Activated B cell treated with CpG ODN at 0.5 μM for 24 hours (primary cell): Measurements from ENCODE around the gene IGFLR1. TPM values are rescaled to one million over a fixed set of nuclear protein-coding genes. Genes with fewer than 3 reads are reported as not detected.

Source experiments
- ATAC-seq: fragments of 200-7000 bp; cut with Tn5 transposase; one replicate; pipeline ENCODE4 v1.10.0; 2021; ENCODE audit warnings: low read depth, mild to moderate bottlenecking, moderate library complexity
- CTCF ChIA-PET: fragments of 350-600 bp; sonication (Branson Sonifier 250); formaldehyde crosslinking; loops from one replicate; lab custom pipeline; 2021; ENCODE audit warnings: antibody characterized with exemption; lab: Charles Lee
- POLR2A ChIA-PET: fragments of 350-600 bp; sonication (Branson Sonifier 250); formaldehyde crosslinking; loops from one replicate; lab custom pipeline; 2021; ENCODE audit warnings: antibody characterized with exemption; lab: Charles Lee
- DNase-seq: peaks from one replicate; pipeline ENCODE4 v3.0.0; 2022
- H3K27ac Mint-ChIP-seq: one replicate; pipeline ENCODE4 v1.8.0; 2020; ENCODE audit warnings: mixed read lengths
- H3K27me3 Mint-ChIP-seq: one replicate; pipeline ENCODE4 v1.8.0; 2021; ENCODE audit warnings: mixed read lengths
- H3K36me3 Mint-ChIP-seq: one replicate; pipeline ENCODE4 v1.8.0; 2021; ENCODE audit warnings: low read depth, mixed read lengths
- H3K4me1 Mint-ChIP-seq: one replicate; pipeline ENCODE4 v1.8.0; 2021; ENCODE audit warnings: mixed read lengths
- H3K4me3 Mint-ChIP-seq: one replicate; pipeline ENCODE4 v1.8.0; 2020; ENCODE audit warnings: mild to moderate bottlenecking, mixed read lengths
- H3K9me3 Mint-ChIP-seq: one replicate; pipeline ENCODE4 v1.8.0; 2020; ENCODE audit warnings: mixed read lengths
- CTCF ChIP-seq: fragments of 200-600 bp; IDR thresholded peaks from one replicate; pipeline ENCODE4 v1.8.0; 2022; ENCODE audit warnings: antibody characterized with exemption, mild to moderate bottlenecking
- intact Hi-C: fragments of 100-400 bp; cut with micrococcal nuclease; formaldehyde crosslinking; loops from one replicate; pipeline ENCODE4 v1.15.1; 2024
- total RNA-seq: library from RNA; stranded (reverse); gene quantifications from 2 replicates; pipeline ENCODE4 v1.2.3, GENCODE V29; 2022

IGFLR1 gene
- total RNA-seq, 1 donor from 2014 or later, result 130 TPM

DNA sequence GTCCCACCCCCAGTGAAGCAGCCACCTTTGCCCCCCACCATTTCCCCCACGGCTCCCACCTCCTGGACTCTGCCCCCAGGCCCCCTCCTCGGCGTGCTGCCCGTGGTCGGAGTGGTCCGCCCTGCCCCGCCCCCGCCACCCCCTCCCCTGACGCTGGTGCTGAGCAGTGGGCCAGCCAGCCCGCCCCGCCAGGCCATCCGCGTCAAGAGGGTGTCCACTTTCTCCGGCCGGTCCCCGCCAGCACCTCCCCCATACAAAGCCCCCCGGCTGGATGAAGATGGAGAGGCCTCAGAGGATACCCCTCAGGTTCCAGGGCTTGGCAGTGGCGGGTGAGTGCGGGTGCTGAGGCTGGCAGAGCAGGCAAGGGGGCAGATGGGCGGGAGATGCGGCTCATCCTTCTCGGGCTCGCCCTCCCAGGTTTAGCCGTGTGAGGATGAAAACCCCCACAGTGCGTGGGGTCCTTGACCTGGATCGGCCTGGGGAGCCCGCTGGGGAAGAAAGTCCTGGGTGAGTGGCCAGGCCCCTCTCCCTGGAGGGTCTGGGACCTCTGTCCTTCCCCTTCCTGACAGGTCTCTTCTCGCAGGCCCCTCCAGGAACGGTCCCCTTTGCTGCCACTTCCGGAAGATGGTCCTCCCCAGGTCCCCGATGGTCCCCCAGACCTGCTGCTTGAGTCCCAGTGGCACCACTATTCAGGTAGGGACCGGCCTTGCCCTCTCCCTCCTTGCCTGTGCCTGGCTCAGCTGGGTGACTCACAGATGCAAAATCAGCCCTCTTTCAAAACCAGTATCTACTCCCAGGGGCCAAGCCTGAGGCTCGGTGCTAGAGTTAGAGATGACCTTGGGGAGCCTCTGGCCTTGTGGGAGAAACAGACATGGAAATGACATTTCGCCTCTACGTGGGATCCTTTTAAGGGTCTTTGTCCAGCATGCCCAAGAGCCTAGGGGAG is 8.8 kb downstream of the IGFLR1 start:
- POLR2A ChIA-PET, result interaction anchor here (1.3 to 1.5 kb wide), 2 partner anchors 7 to 14 kb away, joined by 3 to 5 read pairs; partner anchors contain the start of gene LIN37
- Mint-ChIP-seq H3K27ac (peak overlapping the region; percentile 61), H3K4me1 (peaks cover 24% of the 10 kb centered on the region), H3K27me3 (no peaks in the 10 kb centered on the region), H3K9me3 (no peaks in the 10 kb centered on the region), H3K4me3 (no peak overlapping the region), H3K36me3 (peaks cover 85% of the 10 kb centered on the region)
- ATAC-seq, result peak; percentile 63
- CTCF ChIA-PET, result no interaction called here
- no peak for DNase-seq
- intact Hi-C loops, result no loop called here
- TF ChIP-seq CTCF, result no peak

- no peak overlapping the region for H3K4me3 Mint-ChIP-seq
- no peaks in the 10 kb centered on the region for H3K27me3 Mint-ChIP-seq
- H3K4me1 Mint-ChIP-seq, result peaks cover 22% of the 10 kb centered on the region
- peaks cover 85% of the 10 kb centered on the region for H3K36me3 Mint-ChIP-seq
- no peak for DNase-seq
- no peak overlapping the region for H3K27ac Mint-ChIP-seq
- ChIA-PET CTCF (no interaction called here), POLR2A (interaction anchor here (1.5 kb wide), 1 partner anchor 8 kb away, joined by 5 read pairs; no protein-coding TSS in a partner anchor)
- intact Hi-C loops, result no loop called here
- TF ChIP-seq CTCF, result no peak
- no peaks in the 10 kb centered on the region for H3K9me3 Mint-ChIP-seq
- no peak for ATAC-seq
Measured at GRCh38 chr19:35732540-35733179, 9.6 kb downstream of the IGFLR1 start.

GRCh38 chr19:35731779-35732405 is 10.4 kb downstream of the IGFLR1 start:
- POLR2A ChIA-PET, result interaction anchor here (1.5 kb wide), 1 partner anchor 9 kb away, joined by 5 read pairs; no protein-coding TSS in a partner anchor
- no peaks in the 10 kb centered on the region for H3K9me3 Mint-ChIP-seq
- H3K27me3 Mint-ChIP-seq, result no peaks in the 10 kb centered on the region
- H3K4me3 Mint-ChIP-seq, result no peak overlapping the region
- intact Hi-C loops, result no loop called here
- peaks cover 84% of the 10 kb centered on the region for H3K36me3 Mint-ChIP-seq
- DNase-seq (no peak), ATAC-seq (no peak)
- no peak overlapping the region for H3K27ac Mint-ChIP-seq
- CTCF ChIA-PET, result no interaction called here
- no peak for TF ChIP-seq CTCF
- H3K4me1 Mint-ChIP-seq, result peaks cover 15% of the 10 kb centered on the region

- Mint-ChIP-seq H3K4me1 (peaks cover 9% of the 10 kb centered on the region), H3K36me3 (peaks cover 84% of the 10 kb centered on the region), H3K27ac (peak overlapping the region; percentile 32), H3K4me3 (no peak overlapping the region), H3K27me3 (no peaks in the 10 kb centered on the region), H3K9me3 (no peaks in the 10 kb centered on the region)
- CTCF ChIA-PET, result no interaction called here
- no peak for TF ChIP-seq CTCF
- no peak for DNase-seq
- POLR2A ChIA-PET, result interaction anchor here (1.3 to 1.5 kb wide), 2 partner anchors 9 kb away, joined by 5 to 6 read pairs; no protein-coding TSS in a partner anchor
- no peak for ATAC-seq
- intact Hi-C loops, result no loop called here
Measured at GRCh38 chr19:35731353-35731752, 10.9 kb downstream of the IGFLR1 start.
